Dendritic cell treated with granulocyte-macrophage colony-stimulating factor and Interleukin-4, amounts not matched to agents 40 ng/mL and 50 ng/mL, for 4 days (primary cell): ENCODE measurements around the gene KRTAP2-2.
"Not testable (repeated sequence)": the region's sequence is repeated elsewhere in the genome, so short reads cannot be mapped to it uniquely, and the experiment has no call there.

ENCODE experiments used
- H3K27ac Mint-ChIP-seq: one replicate; pipeline ENCODE4 v1.8.0; 2022; ENCODE audit warnings: mild to moderate bottlenecking, mixed read lengths
- H3K27me3 Mint-ChIP-seq: one replicate; pipeline ENCODE4 v1.8.0; 2022; ENCODE audit warnings: mild to moderate bottlenecking, mixed read lengths
- H3K36me3 Mint-ChIP-seq: one replicate; pipeline ENCODE4 v1.8.0; 2022; ENCODE audit warnings: low read depth, mixed read lengths
- H3K4me1 Mint-ChIP-seq: one replicate; pipeline ENCODE4 v1.8.0; 2022; ENCODE audit warnings: low read depth, mixed read lengths
- H3K4me3 Mint-ChIP-seq: one replicate; pipeline ENCODE4 v1.8.0; 2022; ENCODE audit warnings: mild to moderate bottlenecking, moderate library complexity, mixed read lengths
- H3K9me3 Mint-ChIP-seq: one replicate; pipeline ENCODE4 v1.8.0; 2022; ENCODE audit warnings: mixed read lengths
- intact Hi-C: fragments of 100-400 bp; cut with micrococcal nuclease; formaldehyde crosslinking; loops from one replicate; pipeline ENCODE4 v1.15.0; 2022

KRTAP2-2 gene

GRCh38 chr17:41055130-41055529 is at the start of gene KRTAP2-2:
Gene KRTAP2-2 (minus strand): TSS chr17:41055230. CDS start chr17:41055211, 19 bp downstream.
- peaks cover 22% of the 10 kb centered on the region for H3K27me3 Mint-ChIP-seq
- H3K27ac Mint-ChIP-seq, H3K9me3 Mint-ChIP-seq: not testable (repeated sequence)

GRCh38 chr17:41104386-41105038 is 49.5 kb upstream of the KRTAP2-2 start:
- Mint-ChIP-seq H3K27me3 (peaks cover 12% of the 10 kb centered on the region), H3K4me1 (peaks cover 17% of the 10 kb centered on the region)
- H3K4me3 Mint-ChIP-seq, H3K27ac Mint-ChIP-seq, intact Hi-C loops, H3K9me3 Mint-ChIP-seq, H3K36me3 Mint-ChIP-seq: not testable (repeated sequence)

More at GRCh38 chr17:41055130-41055529, at the start of gene KRTAP2-2:
- H3K4me1 Mint-ChIP-seq, intact Hi-C loops, H3K4me3 Mint-ChIP-seq, H3K36me3 Mint-ChIP-seq: not testable (repeated sequence)

- no peak overlapping the region for H3K27ac Mint-ChIP-seq
- no peaks in the 10 kb centered on the region for H3K36me3 Mint-ChIP-seq
- no peak overlapping the region for H3K4me3 Mint-ChIP-seq
- intact Hi-C loops: no loop called here
- peaks cover 12% of the 10 kb centered on the region for H3K27me3 Mint-ChIP-seq
- peaks cover 15% of the 10 kb centered on the region for H3K4me1 Mint-ChIP-seq
- no peaks in the 10 kb centered on the region for H3K9me3 Mint-ChIP-seq
Observed at GRCh38 chr17:41103896-41104295, 48.9 kb upstream of the KRTAP2-2 start.

- no peak within 1 kb of the TSS for H3K27ac Mint-ChIP-seq
- peaks cover 21% of the 10 kb centered on the region for H3K27me3 Mint-ChIP-seq
- no peaks in the 10 kb centered on the region for H3K36me3 Mint-ChIP-seq
- intact Hi-C loops: no loop called here
- peaks cover 8% of the 10 kb centered on the region for H3K4me1 Mint-ChIP-seq
- no peak within 1 kb of the TSS for H3K4me3 Mint-ChIP-seq
- no peaks in the 10 kb centered on the region for H3K9me3 Mint-ChIP-seq
Observed at GRCh38 chr17:41101586-41102259, 46.7 kb upstream of the KRTAP2-2 start, which contains the start of gene KRTAP4-16. Gene KRTAP4-16 (minus strand): TSS chr17:41102209. CDS start chr17:41102209, 0 bp downstream.

GRCh38 chr17:41099682-41100480 is 44.9 kb upstream of the KRTAP2-2 start:
- H3K4me3 Mint-ChIP-seq, H3K36me3 Mint-ChIP-seq, H3K4me1 Mint-ChIP-seq, H3K9me3 Mint-ChIP-seq, intact Hi-C loops, H3K27ac Mint-ChIP-seq: not testable (repeated sequence)
- peaks cover 13% of the 10 kb centered on the region for H3K27me3 Mint-ChIP-seq

GRCh38 chr17:41098481-41098880 is 43.5 kb upstream of the KRTAP2-2 start:
- Mint-ChIP-seq H3K27ac (no peak overlapping the region), H3K4me1 (peaks cover 8% of the 10 kb centered on the region), H3K9me3 (no peaks in the 10 kb centered on the region), H3K36me3 (no peaks in the 10 kb centered on the region), H3K27me3 (peaks cover 13% of the 10 kb centered on the region), H3K4me3 (no peak overlapping the region)
- intact Hi-C loops: no loop called here

- Mint-ChIP-seq H3K4me3 (no peak within 1 kb of the TSS), H3K4me1 (peaks cover 8% of the 10 kb centered on the region), H3K9me3 (peaks cover 3% of the 10 kb centered on the region), H3K27ac (no peak within 1 kb of the TSS), H3K27me3 (peaks cover 13% of the 10 kb centered on the region), H3K36me3 (no peaks in the 10 kb centered on the region)
- intact Hi-C loops: no loop called here
Observed at GRCh38 chr17:41098042-41098441, 43.0 kb upstream of the KRTAP2-2 start, which contains the start of gene KRTAP4-8. Gene KRTAP4-8 (minus strand): TSS chr17:41098142. CDS start chr17:41098084, 58 bp downstream.

GRCh38 chr17:41096055-41096454 is 41.0 kb upstream of the KRTAP2-2 start:
- peaks cover 11% of the 10 kb centered on the region for H3K27me3 Mint-ChIP-seq
- no peak overlapping the region for H3K27ac Mint-ChIP-seq
- intact Hi-C loops: no loop called here
- H3K4me3 Mint-ChIP-seq: no peak overlapping the region
- peaks cover 8% of the 10 kb centered on the region for H3K4me1 Mint-ChIP-seq
- peaks cover 7% of the 10 kb centered on the region for H3K9me3 Mint-ChIP-seq
- H3K36me3 Mint-ChIP-seq: no peaks in the 10 kb centered on the region

- H3K27me3 Mint-ChIP-seq, H3K4me3 Mint-ChIP-seq, intact Hi-C loops, H3K4me1 Mint-ChIP-seq, H3K27ac Mint-ChIP-seq, H3K9me3 Mint-ChIP-seq, H3K36me3 Mint-ChIP-seq: not testable (repeated sequence)
Observed at GRCh38 chr17:41088760-41089352, 33.8 kb upstream of the KRTAP2-2 start.

- H3K9me3 Mint-ChIP-seq, H3K4me1 Mint-ChIP-seq, H3K36me3 Mint-ChIP-seq, H3K4me3 Mint-ChIP-seq, H3K27ac Mint-ChIP-seq, intact Hi-C loops, H3K27me3 Mint-ChIP-seq: not testable (repeated sequence)
Observed at GRCh38 chr17:41084100-41084856, 29.2 kb upstream of the KRTAP2-2 start, which contains the start of gene KRTAP4-7. Gene KRTAP4-7 (plus strand): TSS chr17:41084150. CDS start chr17:41084207, 57 bp downstream.

GRCh38 chr17:41083427-41083826 is 28.4 kb upstream of the KRTAP2-2 start:
- H3K36me3 Mint-ChIP-seq, H3K4me3 Mint-ChIP-seq, H3K27me3 Mint-ChIP-seq, H3K27ac Mint-ChIP-seq, intact Hi-C loops, H3K4me1 Mint-ChIP-seq, H3K9me3 Mint-ChIP-seq: not testable (repeated sequence)

GRCh38 chr17:41082626-41083025 is 27.6 kb upstream of the KRTAP2-2 start:
- H3K4me1 Mint-ChIP-seq: no peaks in the 10 kb centered on the region

GRCh38 chr17:41076788-41077187 is 21.8 kb upstream of the KRTAP2-2 start:
- Mint-ChIP-seq H3K4me1 (no peaks in the 10 kb centered on the region), H3K36me3 (no peaks in the 10 kb centered on the region), H3K27ac (no peak overlapping the region), H3K4me3 (no peak overlapping the region), H3K27me3 (peaks cover 3% of the 10 kb centered on the region), H3K9me3 (peaks cover 12% of the 10 kb centered on the region)
- intact Hi-C loops: no loop called here

More at GRCh38 chr17:41082626-41083025, 27.6 kb upstream of the KRTAP2-2 start:
- Mint-ChIP-seq H3K27ac (no peak overlapping the region), H3K36me3 (no peaks in the 10 kb centered on the region), H3K9me3 (no peaks in the 10 kb centered on the region), H3K27me3 (peaks cover 4% of the 10 kb centered on the region), H3K4me3 (no peak overlapping the region)
- intact Hi-C loops: no loop called here
